LHCN-M2 (cell line): ENCODE measurements around the gene TCF25. TPM values are rescaled to one million over a fixed set of nuclear protein-coding genes. Genes with fewer than 3 reads are reported as not detected.
"Not testable (repeated sequence)": the region's sequence is repeated elsewhere in the genome, so short reads cannot be mapped to it uniquely, and the experiment has no call there.

Experiments
- DNase-seq: peaks from one replicate; pipeline ENCODE4 v3.0.0-alpha.2; 2012; ENCODE audit warnings: low read depth
- total RNA-seq: library from RNA; depleted of rRNA; stranded (reverse); fragments of >200 nt; gene quantifications from 2 replicates; pipeline ENCODE4 v1.2.3, GENCODE V29; 2014

The TCF25 gene
- total RNA-seq, 1 experiment from 2014 or later, result 171 TPM

GRCh38 chr16:89879123-89879522 is 5.7 kb downstream of the TCF25 start:
- DNase-seq, result not testable (repeated sequence)

- DNase-seq, result no peak
Measured at GRCh38 chr16:89880477-89881367, 7.3 kb downstream of the TCF25 start.

DNA sequence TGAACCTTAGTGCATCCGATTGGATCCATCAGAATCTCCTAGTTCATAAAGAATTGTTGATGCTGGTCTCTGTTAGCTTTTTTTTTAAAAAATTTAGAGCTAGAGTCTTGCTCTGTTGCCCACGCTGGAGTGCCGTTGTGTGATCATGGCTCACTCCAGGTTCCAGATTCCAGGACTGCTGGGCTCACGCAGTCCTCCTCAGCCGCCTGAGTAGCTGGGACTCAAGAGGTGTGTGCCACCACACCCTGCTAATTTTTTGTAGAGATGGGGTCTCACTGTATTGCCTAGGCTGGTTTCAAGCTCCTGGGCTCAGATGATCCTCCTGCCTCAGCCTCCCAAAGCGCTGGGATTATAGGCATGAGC is 8.0 kb downstream of the TCF25 start:
- DNase-seq, result no peak

DNA sequence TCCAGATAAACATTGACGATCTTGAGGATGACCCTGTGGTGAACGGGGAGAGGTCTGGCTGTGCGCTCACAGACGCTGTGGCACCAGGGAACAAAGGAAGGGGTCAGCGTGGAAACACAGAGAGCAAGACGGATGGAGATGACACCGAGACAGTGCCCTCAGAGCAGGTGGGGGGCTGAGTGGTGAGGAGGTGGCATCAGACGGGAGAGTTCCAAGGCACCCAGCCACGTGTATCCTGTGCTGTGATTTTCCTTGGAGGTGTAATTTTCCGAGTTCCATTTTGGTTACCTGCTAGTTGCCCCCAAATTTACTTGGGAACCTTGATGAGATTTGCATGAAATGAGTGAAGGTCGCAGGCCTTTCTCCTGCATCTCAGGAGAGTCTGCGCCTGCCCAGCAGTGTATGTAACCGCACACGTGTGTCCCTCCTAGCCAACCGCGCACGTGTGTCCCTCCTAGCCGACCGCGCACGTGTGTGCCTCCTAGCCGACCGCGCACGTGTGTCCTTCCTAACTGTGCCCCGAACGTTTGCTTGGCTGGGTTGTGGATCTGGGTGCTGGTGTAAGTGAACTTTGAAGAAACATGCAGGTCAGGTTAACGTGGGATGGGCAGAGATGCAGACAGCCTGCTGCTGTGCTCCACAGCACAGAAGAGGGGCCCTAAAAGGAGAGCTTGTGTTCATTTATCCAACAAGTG is 10.1 kb downstream of the TCF25 start:
- DNase-seq, result no peak

GRCh38 chr16:89884041-89884421 is 10.6 kb downstream of the TCF25 start:
- DNase-seq, result no peak

DNA sequence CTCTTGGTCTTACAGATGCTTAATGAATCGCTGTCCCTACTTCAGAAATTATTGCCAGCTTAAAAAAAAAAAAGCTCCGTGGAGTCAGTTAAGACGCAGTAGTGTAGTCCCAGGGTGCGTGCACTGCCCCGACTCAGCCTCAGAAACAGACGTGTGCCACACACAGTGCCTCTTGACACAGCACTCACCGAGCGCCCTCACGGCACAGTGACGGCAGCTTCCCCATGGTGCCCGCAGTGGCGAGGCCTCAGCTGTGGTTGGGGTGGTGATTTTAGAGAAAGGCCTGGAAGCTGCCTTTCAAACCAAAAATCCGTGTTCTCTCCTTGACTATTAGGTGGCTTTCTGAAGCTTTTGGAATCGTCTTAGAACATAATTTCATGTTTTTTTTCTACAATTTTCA is 13.9 kb downstream of the TCF25 start:
- DNase-seq, result no peak

GRCh38 chr16:89890200-89890599 is 16.8 kb downstream of the TCF25 start:
- DNase-seq, result no peak

GRCh38 chr16:89890886-89891657 is 17.7 kb downstream of the TCF25 start:
- no peak for DNase-seq

DNA sequence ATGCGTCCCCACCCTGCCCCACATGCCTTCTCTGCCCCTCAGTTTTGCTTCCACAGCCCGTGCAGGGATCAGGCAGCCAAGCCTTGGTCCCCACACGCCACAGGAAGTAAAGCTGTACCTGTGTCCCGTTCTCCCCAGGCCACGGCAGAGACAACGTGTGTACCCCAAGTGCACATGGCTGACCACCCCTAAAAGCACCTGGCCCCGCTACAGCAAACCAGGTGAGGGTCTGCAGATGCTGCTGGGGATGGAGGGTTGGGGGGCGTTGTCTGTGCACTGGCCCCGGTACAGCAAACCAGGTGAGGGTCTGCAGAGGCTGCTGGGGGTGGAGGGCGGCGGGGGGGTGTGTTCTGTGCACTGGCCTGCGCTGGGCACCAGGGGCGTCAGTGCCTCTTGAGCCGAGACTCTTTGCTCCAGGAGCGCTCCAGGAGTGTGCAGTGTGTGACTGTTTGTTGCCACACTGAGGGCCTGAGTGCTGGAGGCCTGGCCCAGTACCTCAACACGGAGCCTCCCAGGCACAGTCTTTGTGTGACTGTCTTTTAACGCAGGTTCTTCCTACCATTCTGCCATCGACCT is 18.8 kb downstream of the TCF25 start:
- no peak for DNase-seq

- no peak for DNase-seq
Measured at GRCh38 chr16:89892635-89893034, 19.2 kb downstream of the TCF25 start.

- DNase-seq, result no peak
Measured at GRCh38 chr16:89893642-89894548, 20.5 kb downstream of the TCF25 start.

- DNase-seq, result no peak
Measured at GRCh38 chr16:89895482-89896250, 22.3 kb downstream of the TCF25 start.

GRCh38 chr16:89897204-89897603 is 23.8 kb downstream of the TCF25 start:
- DNase-seq, result no peak

DNA sequence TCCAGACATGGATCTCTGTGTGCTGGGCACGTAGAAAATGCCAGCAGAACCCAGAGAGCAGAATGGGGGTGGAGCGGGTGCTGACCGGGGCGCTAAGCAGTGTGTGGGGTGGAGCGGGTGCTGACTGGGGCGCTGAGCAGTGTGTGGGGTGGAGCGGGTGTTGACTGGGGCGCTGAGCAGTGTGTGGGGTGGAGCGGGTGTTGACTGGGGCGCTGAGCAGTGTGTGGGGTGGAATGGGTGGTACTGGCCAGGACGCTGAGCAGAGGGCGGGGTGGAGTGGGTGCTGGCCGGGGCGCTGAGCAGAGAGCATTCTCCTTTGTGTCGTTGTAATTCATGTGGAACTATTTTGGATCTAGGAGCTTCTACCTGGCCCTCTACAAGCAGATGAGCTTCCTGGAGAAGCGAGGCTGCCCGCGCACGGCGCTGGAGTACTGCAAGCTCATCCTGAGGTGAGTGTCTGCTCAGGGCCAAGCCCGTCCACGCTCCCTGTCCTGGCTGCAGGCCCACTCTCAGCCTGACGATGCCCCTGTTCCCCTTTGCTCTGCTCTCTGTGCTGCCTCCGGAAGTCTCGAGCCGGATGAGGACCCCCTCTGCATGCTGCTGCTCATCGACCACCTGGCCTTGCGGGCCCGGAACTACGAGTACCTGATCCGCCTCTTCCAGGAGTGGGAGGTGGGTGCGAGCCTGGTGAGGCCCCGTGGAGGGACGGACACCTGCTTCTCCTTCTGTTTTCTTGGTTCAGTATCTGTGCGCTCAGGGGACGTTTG is 25.0 kb downstream of the TCF25 start:
- DNase-seq, result no peak

DNA sequence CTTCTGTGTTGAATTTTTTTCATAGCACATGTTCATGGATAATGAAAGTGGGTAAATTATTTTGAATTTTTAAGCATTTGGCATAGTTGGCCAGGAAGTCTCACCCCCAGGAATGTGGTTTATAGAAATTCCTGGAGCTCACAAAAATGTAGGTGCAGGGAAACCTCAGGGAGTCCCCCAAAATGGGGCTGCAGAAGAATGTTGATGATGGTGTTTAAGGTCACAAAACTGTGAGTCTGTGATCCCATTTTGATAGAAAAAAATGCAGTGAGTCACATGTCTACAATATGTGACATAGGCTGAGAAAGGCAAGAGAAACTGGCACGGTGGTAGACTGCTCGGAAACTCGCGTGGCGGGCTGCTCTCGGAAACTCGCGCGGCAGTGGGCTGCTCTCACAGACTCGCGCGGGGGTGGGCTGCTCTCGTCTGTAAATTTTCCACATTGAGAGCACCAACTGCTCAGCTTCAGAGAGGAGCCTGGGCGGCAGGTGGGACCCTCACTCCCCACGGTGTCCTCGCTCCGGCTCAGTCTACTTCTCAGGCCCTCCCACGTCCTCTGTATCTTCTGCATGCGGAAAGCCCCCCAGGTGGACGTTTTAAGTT is 26.6 kb downstream of the TCF25 start:
- no peak for DNase-seq

DNA sequence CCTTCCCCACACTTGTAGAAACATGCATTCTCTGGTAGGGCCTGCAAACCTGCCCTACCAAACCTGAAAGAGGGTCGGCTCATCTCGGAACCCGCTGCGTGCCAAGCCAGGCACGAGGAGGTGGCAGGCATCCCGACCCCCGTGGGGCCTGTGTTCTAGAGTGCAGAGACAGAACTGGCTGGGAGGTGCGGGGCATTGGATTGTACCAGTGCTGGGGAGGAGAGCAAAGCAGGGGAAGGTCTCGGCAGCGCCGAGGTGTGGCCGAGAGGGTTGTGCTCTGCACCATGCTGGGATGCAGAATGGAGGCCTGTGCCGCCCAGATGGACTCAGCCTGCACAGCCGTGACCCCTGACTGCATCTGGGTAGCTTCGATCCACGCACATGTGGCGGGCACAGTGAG is 27.5 kb downstream of the TCF25 start:
- no peak for DNase-seq

GRCh38 chr16:89902980-89903379 is 29.6 kb downstream of the TCF25 start:
- no peak for DNase-seq

GRCh38 chr16:89903908-89904515 is 30.6 kb downstream of the TCF25 start:
- no peak for DNase-seq
